HAP-1 (cell line): ENCODE results near the gene RELL2.

Experiments used
- DNase-seq, 2 experiments: peaks; one replicate each; pipeline ENCODE4 v3.0.0-alpha.2; 2016 to 2020; ENCODE audit warnings: low spot score in 2 of 2
- H3K27me3 ChIP-seq: fragments of 250-450 bp; sonication (Bioruptor Pico); 2 replicates; pipeline ENCODE4 v1.5.1; 2020; ENCODE audit warnings: low read depth, mild to moderate bottlenecking, moderate library complexity
- H3K36me3 ChIP-seq: fragments of 250-450 bp; sonication (Bioruptor Pico); replicated peaks from 2 replicates; pipeline ENCODE4 v1.5.1; 2020; ENCODE audit warnings: mild to moderate bottlenecking
- H3K4me1 ChIP-seq: fragments of 250-450 bp; sonication (Bioruptor Pico); 2 replicates; pipeline ENCODE4 v1.5.1; 2020; ENCODE audit warnings: mild to moderate bottlenecking
- H3K4me3 ChIP-seq: fragments of 250-450 bp; sonication (Bioruptor Pico); 2 replicates; pipeline ENCODE4 v1.5.1; 2020; ENCODE audit warnings: mild to moderate bottlenecking, moderate library complexity
- H3K9me3 ChIP-seq: fragments of 250-450 bp; sonication (Bioruptor Pico); 2 replicates; pipeline ENCODE4 v1.5.1; 2020; ENCODE audit warnings: mild to moderate bottlenecking, moderate library complexity
- in situ Hi-C: fragments of 300-500 bp; cut with MboI; formaldehyde crosslinking; loops from 3 replicates; pipeline ENCODE4 v1.14.3; 2020; ENCODE audit warnings: low sequenced_read_pairs, inconsistent platforms, mixed read lengths

RELL2 gene

GRCh38 chr5:141647851-141648250 lies 11.1 kb downstream of the RELL2 start:
- peaks cover 3% of the 10 kb centered on the region; the same call in 1 of the 2 replicates for H3K4me1 ChIP-seq
- no peak overlapping the region for H3K4me3 ChIP-seq
- in situ Hi-C loops, result no loop called here
- H3K36me3 ChIP-seq, result no peaks in the 10 kb centered on the region; the same call in 1 of the 2 replicates
- no peaks in the 10 kb centered on the region for H3K9me3 ChIP-seq
- H3K27me3 ChIP-seq, result no peaks in the 10 kb centered on the region
- DNase-seq, result no peak

- no peak overlapping the region for H3K4me3 ChIP-seq
- DNase-seq, result no peak
- peaks cover 3% of the 10 kb centered on the region; the same call in 1 of the 2 replicates for H3K4me1 ChIP-seq
- no peaks in the 10 kb centered on the region for H3K9me3 ChIP-seq
- in situ Hi-C loops, result no loop called here
- no peaks in the 10 kb centered on the region; the same call in 1 of the 2 replicates for H3K36me3 ChIP-seq
- no peaks in the 10 kb centered on the region for H3K27me3 ChIP-seq
Measured at GRCh38 chr5:141649056-141649688, 12.4 kb downstream of the RELL2 start.

GRCh38 chr5:141649972-141650371 lies 13.2 kb downstream of the RELL2 start:
- H3K4me1 ChIP-seq, result peaks cover 3% of the 10 kb centered on the region; the same call in 1 of the 2 replicates
- DNase-seq, result no peak
- H3K9me3 ChIP-seq, result no peaks in the 10 kb centered on the region
- no peak overlapping the region for H3K4me3 ChIP-seq
- in situ Hi-C loops, result no loop called here
- no peaks in the 10 kb centered on the region for H3K27me3 ChIP-seq
- H3K36me3 ChIP-seq, result no peaks in the 10 kb centered on the region; the same call in 1 of the 2 replicates

- H3K4me3 ChIP-seq, result peak within 1 kb of the TSS; percentile 66
- H3K9me3 ChIP-seq, result no peaks in the 10 kb centered on the region
- H3K4me1 ChIP-seq, result peaks cover 3% of the 10 kb centered on the region; the same call in 1 of the 2 replicates
- DNase-seq, result peak; percentile 76 to 93
- in situ Hi-C loops, result no loop called here
- no peaks in the 10 kb centered on the region; the same call in 1 of the 2 replicates for H3K36me3 ChIP-seq
- no peaks in the 10 kb centered on the region for H3K27me3 ChIP-seq
Measured at GRCh38 chr5:141650851-141651727, 14.3 kb downstream of the RELL2 start, which contains the start of gene FCHSD1. Gene FCHSD1, minus strand, starts transcription at chr5:141651418. Its CDS starts 50 bp downstream, at chr5:141651368.

GRCh38 chr5:141651728-141652105 lies 14.9 kb downstream of the RELL2 start:
- Histone ChIP-seq H3K4me3 (peak overlapping the region; percentile 66), H3K4me1 (peaks cover 3% of the 10 kb centered on the region; the same call in 1 of the 2 replicates), H3K9me3 (no peaks in the 10 kb centered on the region), H3K36me3 (no peaks in the 10 kb centered on the region; the same call in 1 of the 2 replicates), H3K27me3 (no peaks in the 10 kb centered on the region)
- in situ Hi-C loops, result no loop called here
- no peak for DNase-seq

GRCh38 chr5:141654298-141654697 lies 17.5 kb downstream of the RELL2 start:
- Histone ChIP-seq H3K4me3 (no peak overlapping the region), H3K27me3 (no peaks in the 10 kb centered on the region), H3K9me3 (no peaks in the 10 kb centered on the region), H3K36me3 (no peaks in the 10 kb centered on the region; the same call in 1 of the 2 replicates), H3K4me1 (peaks cover 3% of the 10 kb centered on the region; the same call in 1 of the 2 replicates)
- DNase-seq, result no peak
- in situ Hi-C loops, result no loop called here

GRCh38 chr5:141655020-141655419 lies 18.2 kb downstream of the RELL2 start:
- DNase-seq, result no peak
- H3K9me3 ChIP-seq, result no peaks in the 10 kb centered on the region
- peaks cover 3% of the 10 kb centered on the region; the same call in 1 of the 2 replicates for H3K4me1 ChIP-seq
- H3K36me3 ChIP-seq, result no peaks in the 10 kb centered on the region; the same call in 1 of the 2 replicates
- in situ Hi-C loops, result no loop called here
- H3K27me3 ChIP-seq, result no peaks in the 10 kb centered on the region
- H3K4me3 ChIP-seq, result no peak overlapping the region

- Histone ChIP-seq H3K9me3 (no peaks in the 10 kb centered on the region), H3K4me3 (no peak overlapping the region), H3K27me3 (no peaks in the 10 kb centered on the region), H3K4me1 (peaks cover 3% of the 10 kb centered on the region; the same call in 1 of the 2 replicates), H3K36me3 (no peaks in the 10 kb centered on the region; the same call in 1 of the 2 replicates)
- in situ Hi-C loops, result no loop called here
- DNase-seq, result no peak
Measured at GRCh38 chr5:141656396-141656795, 19.6 kb downstream of the RELL2 start.

GRCh38 chr5:141657404-141657803 lies 20.6 kb downstream of the RELL2 start:
- DNase-seq, result no peak
- in situ Hi-C loops, result no loop called here
- Histone ChIP-seq H3K36me3 (no peaks in the 10 kb centered on the region; the same call in 1 of the 2 replicates), H3K9me3 (no peaks in the 10 kb centered on the region), H3K4me3 (no peak overlapping the region), H3K27me3 (no peaks in the 10 kb centered on the region), H3K4me1 (no peaks in the 10 kb centered on the region)

GRCh38 chr5:141657937-141658545 lies 21.2 kb downstream of the RELL2 start:
- in situ Hi-C loops, result no loop called here

GRCh38 chr5:141662028-141662427 lies 25.2 kb downstream of the RELL2 start:
- H3K27me3 ChIP-seq, result no peaks in the 10 kb centered on the region
- DNase-seq, result no peak
- in situ Hi-C loops, result no loop called here
- no peaks in the 10 kb centered on the region for H3K9me3 ChIP-seq
- H3K4me3 ChIP-seq, result no peak overlapping the region
- H3K36me3 ChIP-seq, result peaks cover 7% of the 10 kb centered on the region; the same call in 1 of the 2 replicates
- no peaks in the 10 kb centered on the region for H3K4me1 ChIP-seq

More at GRCh38 chr5:141657937-141658545, 21.2 kb downstream of the RELL2 start:
- H3K36me3 ChIP-seq, result peaks cover 3% of the 10 kb centered on the region; the same call in 1 of the 2 replicates
- H3K9me3 ChIP-seq, result no peaks in the 10 kb centered on the region
- no peak for DNase-seq
- H3K4me1 ChIP-seq, result no peaks in the 10 kb centered on the region
- no peak overlapping the region for H3K4me3 ChIP-seq
- no peaks in the 10 kb centered on the region for H3K27me3 ChIP-seq

- H3K9me3 ChIP-seq, result no peaks in the 10 kb centered on the region
- in situ Hi-C loops, result no loop called here
- H3K36me3 ChIP-seq, result peaks cover 7% of the 10 kb centered on the region; the same call in 1 of the 2 replicates
- no peak overlapping the region for H3K4me3 ChIP-seq
- no peak for DNase-seq
- H3K27me3 ChIP-seq, result no peaks in the 10 kb centered on the region
- H3K4me1 ChIP-seq, result no peaks in the 10 kb centered on the region
Measured at GRCh38 chr5:141663506-141663905, 26.7 kb downstream of the RELL2 start.

GRCh38 chr5:141664733-141665461 lies 28.1 kb downstream of the RELL2 start:
- H3K9me3 ChIP-seq, result no peaks in the 10 kb centered on the region
- DNase-seq, result peak; percentile 58 to 86
- no peaks in the 10 kb centered on the region for H3K4me1 ChIP-seq
- H3K4me3 ChIP-seq, result no peak overlapping the region
- peaks cover 7% of the 10 kb centered on the region; the same call in 1 of the 2 replicates for H3K36me3 ChIP-seq
- in situ Hi-C loops, result no loop called here
- no peaks in the 10 kb centered on the region for H3K27me3 ChIP-seq
